Ishikawa (cell line): ENCODE data around the gene FAM210A.

ENCODE experiments used
- CEBPB ChIP-seq: IDR thresholded peaks from 2 replicates; pipeline ENCODE4 v1.6.1; 2012
- CREB1 ChIP-seq: IDR thresholded peaks from 2 replicates; pipeline ENCODE4 v1.6.1; 2012; ENCODE audit warnings: low read depth
- EP300 ChIP-seq: IDR thresholded peaks from 2 replicates; pipeline ENCODE4 v1.6.1; 2012; ENCODE audit warnings: borderline replicate concordance
- FOXM1 ChIP-seq: IDR thresholded peaks from 2 replicates; pipeline ENCODE4 v1.6.1; 2012; ENCODE audit warnings: low read depth, borderline replicate concordance
- MAX ChIP-seq: IDR thresholded peaks from 2 replicates; pipeline ENCODE4 v1.6.1; 2012
- RAD21 ChIP-seq: IDR thresholded peaks from 2 replicates; pipeline ENCODE4 v1.6.1; 2012; ENCODE audit warnings: low read depth
- REST ChIP-seq: IDR thresholded peaks from 2 replicates; pipeline ENCODE4 v1.6.1; 2012; ENCODE audit warnings: low read depth, mild to moderate bottlenecking
- TAF1 ChIP-seq: IDR thresholded peaks from 2 replicates; pipeline ENCODE4 v1.6.1; 2012; ENCODE audit warnings: low read depth, mild to moderate bottlenecking
- TCF12 ChIP-seq: IDR thresholded peaks from 2 replicates; pipeline ENCODE4 v1.6.1; 2012; ENCODE audit warnings: low read depth
- TEAD4 ChIP-seq: IDR thresholded peaks from 2 replicates; pipeline ENCODE4 v1.6.1; 2012
- YY1 ChIP-seq: IDR thresholded peaks from 2 replicates; pipeline ENCODE4 v1.6.1; 2012; ENCODE audit warnings: low read depth
- ZBTB7A ChIP-seq: IDR thresholded peaks from 2 replicates; pipeline ENCODE4 v1.6.1; 2012; ENCODE audit warnings: low read depth

GRCh38 chr18:13756261-13756660 lies 29.9 kb upstream of the FAM210A start:
- TF ChIP-seq YY1 (no peak), REST (no peak), MAX (no peak), TEAD4 (no peak), RAD21 (no peak), TAF1 (no peak), CREB1 (no peak), EP300 (no peak), TCF12 (no peak), CEBPB (no peak), FOXM1 (no peak), ZBTB7A (no peak)
